ENCODE results near the gene SNX17.
"Not testable (repeated sequence)": the region's sequence is repeated elsewhere in the genome, so short reads cannot be mapped to it uniquely, and the experiment has no call there.

SNX17 gene

GRCh38 chr2:27400348-27401135, 30.1 kb downstream of the SNX17 start:
- no peak for DNase-seq

DNA sequence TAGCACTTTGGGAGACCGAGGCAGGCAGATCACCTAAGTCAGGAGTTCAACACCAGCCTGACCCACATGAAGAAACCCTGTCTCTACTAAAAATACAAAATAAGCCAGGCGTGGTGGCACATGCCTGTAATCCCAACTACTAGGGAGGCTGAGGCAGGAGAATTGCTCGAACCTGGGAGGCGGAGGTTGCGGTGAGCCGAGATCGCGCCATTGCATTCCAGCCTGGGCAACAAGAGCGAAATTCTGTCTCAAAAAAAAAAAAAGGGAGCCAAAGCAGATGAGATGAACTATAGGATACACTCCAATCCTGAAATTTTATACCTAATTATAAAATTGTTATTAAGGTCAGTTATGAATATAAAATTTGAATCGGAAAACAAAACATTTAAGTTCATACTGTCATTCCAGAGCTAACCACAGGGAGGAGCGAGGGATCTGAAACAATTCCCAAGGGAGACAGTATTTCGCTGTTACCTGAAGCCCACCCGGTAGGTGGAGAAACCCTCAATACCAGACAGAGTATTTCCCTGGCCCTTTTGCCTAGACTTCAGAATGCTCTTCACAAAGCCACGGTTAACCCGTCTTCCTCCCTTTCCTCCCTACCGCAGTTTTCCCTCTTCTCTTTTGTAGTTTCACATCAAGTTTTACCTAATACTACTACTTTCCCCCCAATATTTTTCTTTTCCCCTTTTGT, 37.5 kb downstream of the SNX17 start:
- no peak for DNase-seq

- no peak for DNase-seq
These were observed 38.3 kb downstream of the SNX17 start for GRCh38 chr2:27408601-27409320.

GRCh38 chr2:27409321-27410073, 39.1 kb downstream of the SNX17 start, which contains the start of gene PPM1G:
Gene PPM1G, minus strand, starts transcription at chr2:27409591. Its CDS starts 169 bp downstream, at chr2:27409422.
- peak; percentile 94 for DNase-seq

DNA sequence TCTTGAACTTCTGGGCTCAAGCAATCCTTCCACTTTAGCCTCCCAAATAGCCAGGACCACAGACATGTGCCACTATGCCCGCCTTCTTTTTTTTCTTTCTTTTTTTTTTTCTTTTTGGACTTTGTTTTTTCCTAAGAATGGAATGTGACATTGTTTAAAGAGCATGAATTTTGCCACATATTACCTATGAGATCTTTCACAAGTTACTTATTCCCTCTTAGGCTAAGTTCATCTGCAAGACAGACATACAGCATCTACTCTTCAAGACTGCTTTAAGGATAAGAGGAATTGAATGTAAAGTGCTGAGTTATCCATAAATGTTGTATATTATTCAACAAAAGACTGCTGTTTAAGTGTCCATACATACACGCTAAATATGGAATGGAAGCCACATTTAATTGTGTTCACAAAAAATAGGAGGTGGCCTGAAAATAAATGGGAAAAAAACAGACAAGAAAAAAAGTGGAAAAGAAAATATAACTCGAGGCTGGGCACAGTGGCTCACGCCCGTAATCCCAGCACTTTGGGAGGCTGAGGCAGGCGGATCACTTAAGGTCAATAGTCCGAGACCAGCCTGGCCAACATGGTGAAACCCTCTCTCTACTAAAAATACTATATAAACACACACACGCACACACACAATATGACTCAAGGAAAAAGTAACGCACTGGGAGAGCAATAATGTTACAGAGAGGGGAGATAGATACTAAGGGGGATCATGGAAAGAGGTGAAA, 42.2 kb downstream of the SNX17 start:
- DNase-seq, result no peak

GRCh38 chr2:27416151-27416550, 45.7 kb downstream of the SNX17 start:
- no peak for DNase-seq

DNA sequence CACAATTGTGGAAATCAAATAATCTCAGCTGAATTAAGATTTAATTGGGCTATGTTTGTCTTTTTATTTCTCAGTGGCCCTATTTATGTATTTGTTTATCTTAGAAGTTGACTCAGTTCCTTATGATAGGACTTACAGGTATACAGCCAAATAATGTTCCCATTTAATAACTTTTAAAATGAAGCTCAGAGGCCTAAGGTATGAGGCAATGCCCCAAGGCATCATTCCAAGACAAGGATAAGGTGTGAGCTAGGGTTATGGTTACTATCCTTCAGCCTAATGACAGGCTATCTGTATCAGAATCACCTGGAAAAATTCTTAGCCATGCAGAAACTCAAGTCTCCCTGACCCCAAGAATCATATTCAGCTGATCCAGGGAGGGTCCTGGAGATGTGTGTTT, 50.6 kb downstream of the SNX17 start:
- DNase-seq, result no peak

GRCh38 chr2:27421660-27422250, 51.3 kb downstream of the SNX17 start:
- no peak for DNase-seq

- no peak for DNase-seq
These were observed 52.5 kb downstream of the SNX17 start for GRCh38 chr2:27422958-27423357.

DNA sequence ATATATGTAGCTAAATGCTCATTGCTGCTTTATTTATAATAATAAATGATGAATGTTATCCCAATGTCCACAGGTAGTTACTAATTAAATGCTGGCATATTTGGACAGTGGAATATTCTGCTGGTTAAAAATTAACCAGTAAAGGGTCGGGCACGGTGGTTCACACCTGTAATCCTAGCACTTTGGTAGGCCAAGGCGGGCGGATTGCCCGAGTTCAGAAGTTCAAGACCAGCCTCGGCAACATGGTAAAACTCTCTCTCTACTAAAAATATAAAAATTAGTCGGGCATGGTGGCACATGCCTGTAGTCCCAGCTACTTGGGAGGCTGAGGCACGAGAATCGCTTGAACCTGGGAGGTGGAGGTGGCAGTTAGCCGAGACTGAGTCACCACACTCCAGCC, 54.6 kb downstream of the SNX17 start:
- not testable (repeated sequence) for DNase-seq

Data from GDM1 (cell line).